KG1 (cell line): ENCODE data around the gene RAP2A.

Experiments
- DNase-seq: peaks from one replicate; lab custom pipeline; 2025; lab: John Stamatoyannopoulos, UW

Gene RAP2A

GRCh38 chr13:97448503-97449251 lies 14.7 kb downstream of the RAP2A start:
- DNase-seq = no peak

DNA sequence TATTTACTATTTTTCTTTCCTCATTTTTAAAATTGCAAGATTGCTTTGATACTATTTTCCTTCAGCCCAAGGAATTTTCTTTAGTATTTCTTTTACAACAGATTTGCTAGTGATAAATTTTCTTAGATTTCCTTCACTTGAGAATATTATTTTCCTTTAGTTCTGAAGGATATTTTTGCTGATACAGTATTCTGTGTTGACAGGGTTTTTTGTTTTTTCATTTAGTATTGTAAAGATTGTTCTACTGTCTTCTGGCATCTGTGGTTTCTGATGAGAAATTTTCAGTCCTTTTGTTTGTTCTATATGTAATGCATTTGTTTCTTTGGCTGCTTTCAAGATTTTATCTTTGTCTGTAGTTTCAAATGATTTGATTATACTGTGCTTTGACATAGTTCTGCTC lies 20.7 kb downstream of the RAP2A start:
- DNase-seq = no peak

GRCh38 chr13:97456047-97456446 lies 22.1 kb downstream of the RAP2A start:
- no peak for DNase-seq

DNA sequence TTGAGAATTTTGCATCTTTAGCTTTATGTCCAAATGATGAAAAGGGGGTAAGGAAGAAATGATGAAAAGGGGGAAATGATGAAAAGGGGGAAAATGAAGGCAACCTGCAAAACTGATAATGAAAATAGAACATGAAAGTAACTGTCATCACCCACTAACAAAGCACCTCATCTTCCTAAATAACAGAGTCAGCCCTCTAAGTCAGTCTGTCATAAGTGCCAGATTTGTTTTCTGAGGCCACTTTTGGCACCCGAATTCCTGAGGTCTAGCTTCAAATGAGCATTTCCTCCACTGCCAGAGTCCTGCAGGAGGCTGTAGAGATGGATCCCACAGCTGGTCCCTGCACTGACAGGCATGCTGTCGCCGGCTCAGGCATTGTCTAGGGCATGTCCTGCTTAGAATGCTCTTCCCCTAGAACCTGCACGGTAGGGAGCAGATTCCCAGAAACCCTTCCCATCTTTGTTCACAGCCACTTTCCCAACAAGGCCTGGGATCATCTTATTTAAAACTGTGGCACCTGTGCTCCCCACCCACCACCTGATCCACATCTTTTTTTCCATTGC lies 25.3 kb downstream of the RAP2A start:
- DNase-seq = no peak

GRCh38 chr13:97460004-97460775 lies 26.2 kb downstream of the RAP2A start:
- no peak for DNase-seq

- no peak for DNase-seq
These were observed 26.9 kb downstream of the RAP2A start for GRCh38 chr13:97460853-97461252.

DNA sequence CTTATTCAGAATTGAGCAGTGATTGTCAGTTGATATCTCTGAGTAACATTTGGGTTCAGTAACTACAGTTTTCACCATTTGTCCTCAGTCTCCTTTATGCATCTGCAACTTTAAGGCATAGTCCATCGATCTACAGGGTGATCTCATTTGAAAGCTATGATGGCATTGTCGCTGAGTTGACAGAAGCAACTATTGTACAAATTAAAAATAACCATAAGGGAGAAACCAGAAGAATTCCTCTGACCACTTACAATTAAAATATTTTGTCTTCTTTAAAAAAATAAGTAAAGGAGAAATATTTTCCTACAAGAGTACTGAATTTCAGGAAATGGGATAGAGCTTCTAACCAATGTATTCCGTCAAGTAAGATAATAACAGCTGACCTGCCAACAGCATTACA lies 30.6 kb downstream of the RAP2A start:
- DNase-seq = no peak

DNA sequence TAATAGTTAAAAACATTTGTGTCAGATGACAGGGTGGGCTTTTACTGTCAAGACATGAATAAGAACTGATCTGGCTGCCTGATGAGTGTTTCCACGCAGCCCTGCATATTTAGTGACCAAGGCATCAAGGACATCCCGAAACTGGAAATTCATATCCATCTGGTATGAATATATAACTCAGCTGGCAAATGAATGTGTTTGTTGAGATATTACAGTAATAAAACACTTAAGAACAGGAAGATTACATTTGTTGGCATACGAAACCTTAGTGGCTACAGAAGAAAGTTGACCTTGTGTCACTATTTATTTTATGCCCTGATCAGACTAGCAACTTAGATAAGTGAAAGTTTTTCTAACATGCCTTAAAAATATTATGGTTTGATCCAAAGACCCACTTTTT lies 32.8 kb downstream of the RAP2A start:
- no peak for DNase-seq

GRCh38 chr13:97468331-97468730 lies 34.4 kb downstream of the RAP2A start:
- no peak for DNase-seq

- DNase-seq = no peak
These were observed 37.7 kb downstream of the RAP2A start for GRCh38 chr13:97471711-97472110.

DNA sequence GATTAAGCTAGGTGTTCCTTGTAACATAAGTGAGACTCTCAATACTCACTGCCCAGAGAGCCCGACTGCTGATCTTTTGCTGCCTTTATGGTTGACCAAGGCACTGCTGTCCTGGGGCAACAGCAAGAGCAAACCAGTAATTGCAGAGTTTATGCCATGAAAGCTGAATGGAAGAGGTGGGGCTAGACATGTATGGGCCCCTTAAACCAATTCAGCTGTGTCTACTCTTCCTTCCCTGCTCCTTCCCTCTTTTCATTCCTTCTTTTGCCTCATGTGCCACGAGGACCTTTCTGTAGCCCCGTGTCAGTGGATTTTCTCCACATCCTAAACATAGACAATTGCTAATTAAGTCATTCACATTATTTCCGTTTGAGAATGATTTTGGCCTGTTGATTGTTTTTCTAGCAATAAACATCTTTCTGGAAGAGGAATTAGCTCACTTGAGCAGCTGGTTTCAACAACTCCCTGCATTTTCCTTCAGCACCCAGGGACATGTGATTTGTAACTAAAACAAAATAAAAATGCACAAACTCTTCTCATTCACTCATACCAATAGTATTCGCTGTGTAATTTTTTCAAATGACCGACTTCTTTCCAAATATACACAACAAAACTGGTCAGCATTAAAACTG lies 40.5 kb downstream of the RAP2A start:
- DNase-seq = no peak

- DNase-seq = no peak
These were observed 41.0 kb downstream of the RAP2A start for GRCh38 chr13:97475011-97475410.

DNA sequence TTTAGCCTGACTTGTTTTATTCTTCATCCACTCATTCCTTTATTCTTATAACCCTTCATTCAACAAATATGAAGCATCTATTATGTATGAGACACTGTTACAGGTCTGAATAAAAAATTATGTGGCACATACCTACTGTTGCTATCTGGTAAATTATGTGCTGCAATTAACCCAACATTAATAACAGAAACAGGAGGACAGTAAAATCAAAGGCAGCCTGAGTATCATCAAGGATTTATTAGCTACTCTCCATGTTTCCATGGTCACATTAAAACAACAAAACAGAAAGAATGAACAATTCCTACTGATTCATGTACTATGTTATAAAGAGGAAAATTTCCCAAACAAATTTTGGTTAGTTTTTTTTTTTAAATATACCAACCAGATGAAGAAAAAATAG lies 43.9 kb downstream of the RAP2A start:
- DNase-seq = no peak

DNA sequence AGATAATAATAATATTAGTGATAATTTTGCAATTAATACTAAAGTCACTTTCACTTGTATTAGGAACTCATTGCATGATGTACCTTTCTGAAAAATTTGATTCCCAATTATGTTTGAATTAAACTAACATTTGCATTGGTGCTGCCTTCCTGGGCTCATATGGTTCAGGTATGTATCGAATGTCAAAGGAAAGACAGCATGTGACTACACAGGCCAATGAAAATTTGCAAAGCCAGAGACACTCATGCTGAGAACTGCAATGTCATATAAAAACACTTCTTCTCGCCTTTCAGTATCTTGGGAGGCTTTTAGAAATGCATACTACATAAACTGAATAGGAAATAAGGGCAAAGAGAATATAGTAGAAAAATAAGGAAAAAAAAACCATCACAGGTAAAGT lies 44.3 kb downstream of the RAP2A start:
- no peak for DNase-seq

DNA sequence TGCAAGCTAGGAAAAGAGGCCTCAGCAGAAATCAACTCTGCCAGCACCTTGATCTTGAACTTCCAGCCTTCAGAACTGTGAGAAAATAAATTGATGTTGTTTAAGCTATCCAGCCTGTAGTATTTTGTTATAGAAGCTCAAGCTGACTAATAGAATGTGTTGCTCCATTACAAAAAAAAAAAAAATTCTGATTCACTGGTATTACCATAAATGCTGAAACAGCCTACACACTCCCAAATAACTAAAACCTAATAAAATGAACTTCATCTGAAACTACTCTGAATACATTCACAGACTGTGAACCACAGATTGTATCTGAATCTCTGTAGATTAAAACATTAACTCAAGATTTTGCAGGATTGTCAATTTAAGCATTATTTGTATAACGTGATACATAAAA lies 49.5 kb downstream of the RAP2A start:
- DNase-seq = no peak

DNA sequence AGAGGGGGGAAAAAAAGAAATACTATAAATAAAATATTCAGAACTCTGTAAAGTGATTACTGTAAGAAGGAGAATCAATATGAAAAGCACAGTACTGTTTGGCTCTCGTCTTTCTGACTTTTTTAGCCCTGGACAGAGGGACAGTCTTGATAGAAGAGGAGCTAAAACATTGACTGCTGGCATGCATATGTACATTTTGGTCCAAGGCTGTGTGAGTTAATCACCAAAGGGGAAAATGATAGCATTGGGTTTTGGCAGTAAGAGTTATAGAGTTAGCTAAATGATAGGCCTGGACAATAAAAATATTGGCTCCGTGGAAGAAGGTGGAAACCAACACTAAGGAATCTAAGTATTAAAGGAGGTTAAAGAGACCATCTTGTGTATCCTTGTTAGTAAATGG lies 50.3 kb downstream of the RAP2A start:
- DNase-seq = no peak

GRCh38 chr13:97485320-97485719 lies 51.4 kb downstream of the RAP2A start:
- DNase-seq = no peak

GRCh38 chr13:97490702-97491307 lies 56.8 kb downstream of the RAP2A start:
- DNase-seq = no peak

- DNase-seq = no peak
These were observed 57.5 kb downstream of the RAP2A start for GRCh38 chr13:97491452-97491851.

DNA sequence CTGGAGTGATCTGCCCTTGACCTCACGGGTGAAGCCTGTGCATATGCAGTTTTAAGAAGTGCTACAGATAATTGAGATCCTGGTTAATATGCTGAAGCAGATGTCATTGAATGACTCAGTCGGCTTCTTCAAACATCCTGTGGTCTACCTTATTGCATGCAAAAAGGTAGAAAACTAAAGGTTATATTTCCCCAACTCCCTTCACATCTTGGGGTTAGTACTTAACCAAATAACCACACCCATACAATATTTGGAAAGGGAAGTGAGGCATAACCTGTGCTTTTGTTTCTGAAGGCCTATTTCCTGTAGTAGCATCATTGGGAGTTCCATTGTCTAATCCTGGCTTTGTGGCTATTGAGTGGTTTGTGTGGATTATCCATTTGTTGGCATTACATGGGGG lies 58.3 kb downstream of the RAP2A start:
- DNase-seq = no peak

- DNase-seq = no peak
These were observed 58.9 kb downstream of the RAP2A start for GRCh38 chr13:97492684-97493371.

DNA sequence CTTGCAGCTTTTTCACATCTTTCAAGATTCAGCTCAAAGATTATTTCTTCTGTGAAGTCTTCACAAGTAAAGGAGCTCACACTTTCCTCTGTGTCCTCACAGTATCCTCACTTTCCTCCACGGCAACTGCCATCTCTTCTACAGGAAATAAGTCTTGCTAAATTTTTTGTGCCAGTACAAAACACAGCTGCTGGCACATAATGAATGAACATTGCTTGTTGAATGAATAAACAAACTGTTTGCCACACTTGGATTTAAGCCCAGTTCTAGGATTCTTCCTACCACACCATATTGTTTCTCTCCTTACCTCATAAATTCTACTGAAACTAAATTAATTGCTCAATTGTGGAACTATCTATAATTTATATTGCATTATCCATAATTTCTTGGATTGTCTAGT lies 59.5 kb downstream of the RAP2A start:
- no peak for DNase-seq
